ENCODE measurements around the gene ZNF219.

- TF ChIP-seq GATA2 (IDR thresholded peaks at IDR 0.05; ENCODE audit: low read depth, low read length), result no peak
- no peak for TF ChIP-seq GATA3 (IDR thresholded peaks at IDR 0.05; ENCODE audit: low read depth, low read length)
These were observed 3.5 kb upstream of the ZNF219 start for GRCh38 chr14:21101802-21102413.

Measured in SH-SY5Y (cell line).